Upper lobe of right lung (tissue), 1 donor: ENCODE measurements around the gene TMEM174. TPM values are rescaled to one million over a fixed set of nuclear protein-coding genes. Genes with fewer than 3 reads are reported as not detected.

Experiments used
- ATAC-seq: fragments of 200-7000 bp; cut with Tn5 transposase; one replicate; pipeline ENCODE4 v1.9.1; 2020; ENCODE audit warnings: mild to moderate bottlenecking, moderate library complexity
- DNase-seq: peaks from one replicate; pipeline ENCODE4 v3.0.0-alpha.2; 2020
- H3K27ac ChIP-seq: fragments of 200-600 bp; one replicate; pipeline ENCODE4 v1.8.0; 2022
- H3K27me3 ChIP-seq: fragments of 200-600 bp; one replicate; pipeline ENCODE4 v1.8.0; 2022; ENCODE audit warnings: mild to moderate bottlenecking
- H3K36me3 ChIP-seq: fragments of 200-600 bp; one replicate; pipeline ENCODE4 v1.8.0; 2022
- H3K4me1 ChIP-seq: fragments of 200-600 bp; one replicate; pipeline ENCODE4 v1.8.0; 2022
- H3K4me3 ChIP-seq: fragments of 200-600 bp; one replicate; pipeline ENCODE4 v1.8.0; 2022; ENCODE audit warnings: mild to moderate bottlenecking
- H3K9me3 ChIP-seq: fragments of 200-600 bp; one replicate; pipeline ENCODE4 v1.8.0; 2022
- CTCF ChIP-seq: fragments of 200-600 bp; IDR thresholded peaks from one replicate; pipeline ENCODE4 v1.8.0; 2022; ENCODE audit warnings: antibody characterized with exemption
- intact Hi-C: fragments of 100-400 bp; cut with DNase I; formaldehyde crosslinking; loops from one replicate; pipeline ENCODE4 v1.11.0; 2022
- total RNA-seq: library from RNA; stranded (reverse); fragmentation: NEBNext Ultra II Directional; extraction: Animal tissue kit (Norgen Biotek cat#: 25700); gene quantifications from one replicate; pipeline ENCODE4 v1.2.1, GENCODE V29; 2021
- donor health status: DM: no; HTN: yes; CAD: no; lungs with severe emphysema.

Gene TMEM174
- total RNA-seq, 1 donor from 2014 or later = not detected

GRCh38 chr5:73131711-73132425, 41.1 kb upstream of the TMEM174 start:
- intact Hi-C loops = no loop called here
- ATAC-seq = no peak

GRCh38 chr5:73132759-73133158, 40.2 kb upstream of the TMEM174 start:
- H3K27ac ChIP-seq = no peak overlapping the region
- ATAC-seq = no peak

More at GRCh38 chr5:73131711-73132425, 41.1 kb upstream of the TMEM174 start:
- Histone ChIP-seq H3K4me1 (no peaks in the 10 kb centered on the region), H3K36me3 (no peaks in the 10 kb centered on the region), H3K4me3 (no peak overlapping the region), H3K27ac (no peak overlapping the region), H3K9me3 (no peaks in the 10 kb centered on the region), H3K27me3 (peaks cover 7% of the 10 kb centered on the region)
- no peak for TF ChIP-seq CTCF
- DNase-seq = no peak

GRCh38 chr5:73135021-73135420, 38.0 kb upstream of the TMEM174 start:
- no peaks in the 10 kb centered on the region for H3K36me3 ChIP-seq
- intact Hi-C loops = no loop called here
- ATAC-seq (no peak), DNase-seq (no peak)
- no peak overlapping the region for H3K27ac ChIP-seq
- peaks cover 7% of the 10 kb centered on the region for H3K27me3 ChIP-seq
- no peak for TF ChIP-seq CTCF
- no peaks in the 10 kb centered on the region for H3K9me3 ChIP-seq
- no peak overlapping the region for H3K4me3 ChIP-seq
- no peaks in the 10 kb centered on the region for H3K4me1 ChIP-seq

More at GRCh38 chr5:73132759-73133158, 40.2 kb upstream of the TMEM174 start:
- no peak for TF ChIP-seq CTCF
- intact Hi-C loops = no loop called here
- no peaks in the 10 kb centered on the region for H3K9me3 ChIP-seq
- H3K27me3 ChIP-seq = peaks cover 7% of the 10 kb centered on the region
- no peaks in the 10 kb centered on the region for H3K4me1 ChIP-seq
- no peaks in the 10 kb centered on the region for H3K36me3 ChIP-seq
- H3K4me3 ChIP-seq = no peak overlapping the region
- no peak for DNase-seq

GRCh38 chr5:73135429-73136054, 37.5 kb upstream of the TMEM174 start:
- Histone ChIP-seq H3K4me3 (no peak overlapping the region), H3K27ac (no peak overlapping the region), H3K4me1 (no peaks in the 10 kb centered on the region), H3K36me3 (no peaks in the 10 kb centered on the region), H3K9me3 (no peaks in the 10 kb centered on the region), H3K27me3 (peaks cover 7% of the 10 kb centered on the region)
- TF ChIP-seq CTCF = peak; percentile 20
- ATAC-seq = no peak
- intact Hi-C loops = no loop called here
- DNase-seq = no peak

GRCh38 chr5:73136055-73136562, 36.9 kb upstream of the TMEM174 start:
- H3K27me3 ChIP-seq = peaks cover 7% of the 10 kb centered on the region
- no peaks in the 10 kb centered on the region for H3K4me1 ChIP-seq
- H3K4me3 ChIP-seq = no peak overlapping the region
- H3K36me3 ChIP-seq = no peaks in the 10 kb centered on the region
- intact Hi-C loops = no loop called here
- ATAC-seq (peak; percentile 21), DNase-seq (no peak)
- TF ChIP-seq CTCF = no peak
- H3K27ac ChIP-seq = no peak overlapping the region
- H3K9me3 ChIP-seq = no peaks in the 10 kb centered on the region
